Measurements from ENCODE around the gene SLC23A3. TPM values are rescaled to one million over a fixed set of nuclear protein-coding genes. Genes with fewer than 3 reads are reported as not detected.

The SLC23A3 gene
- total and polyA plus RNA-seq, 9 of the 15 experiments (the other 6 are each of a cell fraction or from before 2014, with no cell fraction given), result 0.06 to 0.64 (median 0.16) TPM

- FAIRE-seq, result no peak
- peaks cover 34% of the 10 kb centered on the region; the same call in 2 of the 3 replicates for H3K36me3 ChIP-seq (ENCODE audit: control insufficient read depth, insufficient read depth, low read length)
- ChIA-PET POLR2A (interaction anchor here (0.7 to 1.7 kb wide), 3 partner anchors 10 to 53 kb away, joined by 3 to 6 read pairs (median 3); no protein-coding TSS in a partner anchor), CTCF (ENCODE audit: low intra/inter-chr PET ratio) (no interaction called here)
- no peak overlapping the region for H2AFZ ChIP-seq (ENCODE audit: low read depth, low read length)
- H3K9ac ChIP-seq (ENCODE audit: insufficient read depth in 1 of 2, low read depth in 2 of 2, low read length in 2 of 2), result no peak overlapping the region
- H3K4me2 ChIP-seq (ENCODE audit: insufficient read depth, low read length), result no peak overlapping the region
- H3K79me2 ChIP-seq (ENCODE audit: control insufficient read depth, insufficient read depth, low read length), result no peaks in the 10 kb centered on the region
- BruUV-seq (replicated peaks), result no TSS peak
- no peaks in the 10 kb centered on the region for H3K9me1 ChIP-seq (ENCODE audit: control insufficient read depth, insufficient read depth, low read length)
- no peak overlapping the region for H3K27ac ChIP-seq (ENCODE audit: extremely low read depth, low read depth, low read length)
- TF ChIP-seq ZNF57 (CRISPR knock-in tag; IDR thresholded peaks at IDR 0.05) (no peak), GATAD2B (IDR thresholded peaks at IDR 0.05; ENCODE audit: borderline replicate concordance) (no peak), MAFF (IDR thresholded peaks at IDR 0.05; ENCODE audit: low read length) (no peak), TBP (optimal IDR thresholded peaks at IDR 0.05; ENCODE audit: low read depth, low read length) (no peak), SMC3 (conservative IDR thresholded peaks at IDR 0.05; ENCODE audit: insufficient read depth, low read depth, low read length) (no peak), PTRF (tag; IDR thresholded peaks at IDR 0.05) (no peak), KHSRP (IDR thresholded peaks at IDR 0.05) (no peak), ARHGAP35 (IDR thresholded peaks at IDR 0.05; ENCODE audit: partially characterized antibody) (no peak), ZNF830 (CRISPR knock-in tag; IDR thresholded peaks at IDR 0.05) (no peak), ETS2 (tag; IDR thresholded peaks at IDR 0.05; ENCODE audit: borderline replicate concordance, poor library complexity, severe bottlenecking) (no peak), RFX7 (CRISPR knock-in tag; IDR thresholded peaks at IDR 0.05) (no peak), MTA2 (IDR thresholded peaks at IDR 0.05; ENCODE audit: low read depth) (no peak), CBX3 (IDR thresholded peaks at IDR 0.05; ENCODE audit: borderline replicate concordance in 1 of 2, low read length in 2 of 2) (no peak)
- TF ChIP-seq, protein P1, sequence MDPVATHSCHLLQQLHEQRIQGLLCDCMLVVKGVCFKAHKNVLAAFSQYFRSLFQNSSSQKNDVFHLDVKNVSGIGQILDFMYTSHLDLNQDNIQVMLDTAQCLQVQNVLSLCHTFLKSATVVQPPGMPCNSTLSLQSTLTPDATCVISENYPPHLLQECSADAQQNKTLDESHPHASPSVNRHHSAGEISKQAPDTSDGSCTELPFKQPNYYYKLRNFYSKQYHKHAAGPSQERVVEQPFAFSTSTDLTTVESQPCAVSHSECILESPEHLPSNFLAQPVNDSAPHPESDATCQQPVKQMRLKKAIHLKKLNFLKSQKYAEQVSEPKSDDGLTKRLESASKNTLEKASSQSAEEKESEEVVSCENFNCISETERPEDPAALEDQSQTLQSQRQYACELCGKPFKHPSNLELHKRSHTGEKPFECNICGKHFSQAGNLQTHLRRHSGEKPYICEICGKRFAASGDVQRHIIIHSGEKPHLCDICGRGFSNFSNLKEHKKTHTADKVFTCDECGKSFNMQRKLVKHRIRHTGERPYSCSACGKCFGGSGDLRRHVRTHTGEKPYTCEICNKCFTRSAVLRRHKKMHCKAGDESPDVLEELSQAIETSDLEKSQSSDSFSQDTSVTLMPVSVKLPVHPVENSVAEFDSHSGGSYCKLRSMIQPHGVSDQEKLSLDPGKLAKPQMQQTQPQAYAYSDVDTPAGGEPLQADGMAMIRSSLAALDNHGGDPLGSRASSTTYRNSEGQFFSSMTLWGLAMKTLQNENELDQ (CRISPR knock-in tag; IDR thresholded peaks at IDR 0.05; ENCODE audit: borderline replicate concordance), result no peak
- intact Hi-C loops (cut with micrococcal nuclease), result no loop called here
- H3K27me3 ChIP-seq (ENCODE audit: control insufficient read depth in 2 of 2, insufficient read depth in 2 of 2, low read length in 2 of 2), result no peaks in the 10 kb centered on the region
- H3K9me3 ChIP-seq (replicated peaks; ENCODE audit: control insufficient read depth, insufficient read depth, low read depth, low read length), result no peaks in the 10 kb centered on the region
- WGBS (ENCODE audit: insufficient coverage, low coverage, missing lambda C conversion rate), result 80% methylated on average over 6 of the region's 7 CpGs
- peak; percentile 29; the same call in 2 of the 3 replicates for ATAC-seq
- in situ Hi-C loops (cut with MboI), result no loop called here
- DNase-seq (ENCODE audit: extremely low read depth in 1 of 4, low spot score in 3 of 4), result no peak
- no peak overlapping the region for H3K4me3 ChIP-seq
- no peaks in the 10 kb centered on the region for H4K20me1 ChIP-seq (replicated peaks; ENCODE audit: control insufficient read depth, insufficient read depth, low read length)
- H3K4me1 ChIP-seq (replicated peaks in 1 of 2; ENCODE audit: control insufficient read depth in 2 of 2, insufficient read depth in 2 of 2, low read length in 2 of 2), result no peaks in the 10 kb centered on the region; a peak in 1 of 5 replicates
These were observed 17.1 kb upstream of the SLC23A3 start for GRCh38 chr2:219186754-219187456.
